Activated CD4-positive, alpha-beta memory T cell treated with anti-CD3 and anti-CD28 coated beads for 36 hours (primary cell): ENCODE data around the gene NLRP11. TPM values are rescaled to one million over a fixed set of nuclear protein-coding genes. Genes with fewer than 3 reads are reported as not detected.

Source experiments
- CTCF ChIA-PET: fragments of 350-600 bp; sonication (Branson Sonifier 250); formaldehyde crosslinking; loops from one replicate; lab custom pipeline; 2021; ENCODE audit warnings: antibody characterized with exemption, inconsistent platforms; lab: Charles Lee
- POLR2A ChIA-PET: fragments of 350-600 bp; sonication (Branson Sonifier 250); formaldehyde crosslinking; loops from one replicate; lab custom pipeline; 2021; ENCODE audit warnings: antibody characterized with exemption; lab: Charles Lee
- DNase-seq: peaks from one replicate; pipeline ENCODE4 v3.0.0-alpha.2; 2020
- H3K27ac Mint-ChIP-seq: one replicate; pipeline ENCODE4 v1.8.0; 2021; ENCODE audit warnings: mixed read lengths
- H3K27me3 Mint-ChIP-seq: one replicate; pipeline ENCODE4 v1.8.0; 2021; ENCODE audit warnings: mixed read lengths
- H3K36me3 Mint-ChIP-seq: one replicate; pipeline ENCODE4 v1.8.0; 2021; ENCODE audit warnings: mixed read lengths
- H3K4me1 Mint-ChIP-seq: one replicate; pipeline ENCODE4 v1.8.0; 2021; ENCODE audit warnings: low read depth, mixed read lengths
- H3K4me3 Mint-ChIP-seq: one replicate; pipeline ENCODE4 v1.8.0; 2021; ENCODE audit warnings: mild to moderate bottlenecking, mixed read lengths
- H3K9me3 Mint-ChIP-seq: one replicate; pipeline ENCODE4 v1.8.0; 2021; ENCODE audit warnings: mixed read lengths
- intact Hi-C: fragments of 100-400 bp; cut with micrococcal nuclease; formaldehyde crosslinking; loops from one replicate; pipeline ENCODE4 v1.15.1; 2023
- total RNA-seq, 2 experiments: library from RNA; stranded (reverse); gene quantifications; one replicate each; pipeline ENCODE4 v1.2.3, GENCODE V29; 2021

The NLRP11 gene
- total RNA-seq: not detected

GRCh38 chr19:55831846-55832245 lies at the start of gene NLRP11:
TSS of gene NLRP11 (minus strand) at chr19:55831999. CDS start at chr19:55818174, 13,825 bp downstream.
- no peaks in the 10 kb centered on the region for H3K27me3 Mint-ChIP-seq
- POLR2A ChIA-PET: no interaction called here

GRCh38 chr19:55877211-55877610 lies 45.4 kb upstream of the NLRP11 start:
- no peaks in the 10 kb centered on the region for H3K36me3 Mint-ChIP-seq
- DNase-seq: no peak
- no peaks in the 10 kb centered on the region for H3K4me1 Mint-ChIP-seq
- peaks cover 19% of the 10 kb centered on the region for H3K9me3 Mint-ChIP-seq
- H3K27ac Mint-ChIP-seq: no peak overlapping the region
- H3K27me3 Mint-ChIP-seq: no peaks in the 10 kb centered on the region
- CTCF ChIA-PET: interaction anchor here (1.2 kb wide), 1 partner anchor 37 kb away, joined by 3 read pairs; no protein-coding TSS in a partner anchor
- POLR2A ChIA-PET: no interaction called here
- intact Hi-C loops: no loop called here
- no peak overlapping the region for H3K4me3 Mint-ChIP-seq

More at GRCh38 chr19:55831846-55832245, at the start of gene NLRP11:
- Mint-ChIP-seq H3K4me3 (no peak within 1 kb of the TSS), H3K36me3 (no peaks in the 10 kb centered on the region), H3K27ac (no peak within 1 kb of the TSS), H3K4me1 (no peaks in the 10 kb centered on the region), H3K9me3 (peaks cover 2% of the 10 kb centered on the region)
- no peak for DNase-seq
- intact Hi-C loops: no loop called here
- CTCF ChIA-PET: interaction anchor here (0.6 kb wide), 1 partner anchor 11 kb away, joined by 4 read pairs; no protein-coding TSS in a partner anchor

GRCh38 chr19:55870736-55871135 lies 38.9 kb upstream of the NLRP11 start:
- no peak for DNase-seq
- CTCF ChIA-PET: no interaction called here
- H3K36me3 Mint-ChIP-seq: no peaks in the 10 kb centered on the region
- no peak overlapping the region for H3K27ac Mint-ChIP-seq
- H3K4me3 Mint-ChIP-seq: no peak overlapping the region
- POLR2A ChIA-PET: no interaction called here
- H3K9me3 Mint-ChIP-seq: peaks cover 2% of the 10 kb centered on the region
- H3K27me3 Mint-ChIP-seq: peaks cover 7% of the 10 kb centered on the region
- H3K4me1 Mint-ChIP-seq: no peaks in the 10 kb centered on the region
- intact Hi-C loops: no loop called here

- no peaks in the 10 kb centered on the region for H3K36me3 Mint-ChIP-seq
- peaks cover 7% of the 10 kb centered on the region for H3K27me3 Mint-ChIP-seq
- no peak overlapping the region for H3K4me3 Mint-ChIP-seq
- H3K9me3 Mint-ChIP-seq: peaks cover 9% of the 10 kb centered on the region
- DNase-seq: no peak
- ChIA-PET POLR2A (no interaction called here), CTCF (no interaction called here)
- H3K4me1 Mint-ChIP-seq: no peaks in the 10 kb centered on the region
- intact Hi-C loops: no loop called here
- H3K27ac Mint-ChIP-seq: no peak overlapping the region
Measured at GRCh38 chr19:55867101-55867500, 35.3 kb upstream of the NLRP11 start.

- no peak overlapping the region for H3K4me3 Mint-ChIP-seq
- H3K36me3 Mint-ChIP-seq: no peaks in the 10 kb centered on the region
- ChIA-PET POLR2A (no interaction called here), CTCF (no interaction called here)
- peaks cover 7% of the 10 kb centered on the region for H3K27me3 Mint-ChIP-seq
- H3K4me1 Mint-ChIP-seq: no peaks in the 10 kb centered on the region
- peaks cover 9% of the 10 kb centered on the region for H3K9me3 Mint-ChIP-seq
- no peak for DNase-seq
- H3K27ac Mint-ChIP-seq: no peak overlapping the region
- intact Hi-C loops: no loop called here
Measured at GRCh38 chr19:55866521-55866920, 34.7 kb upstream of the NLRP11 start.

- H3K4me3 Mint-ChIP-seq: no peak overlapping the region
- intact Hi-C loops: no loop called here
- no peaks in the 10 kb centered on the region for H3K9me3 Mint-ChIP-seq
- H3K4me1 Mint-ChIP-seq: no peaks in the 10 kb centered on the region
- no peaks in the 10 kb centered on the region for H3K27me3 Mint-ChIP-seq
- H3K36me3 Mint-ChIP-seq: no peaks in the 10 kb centered on the region
- ChIA-PET POLR2A (no interaction called here), CTCF (no interaction called here)
- DNase-seq: no peak
- H3K27ac Mint-ChIP-seq: no peak overlapping the region
Measured at GRCh38 chr19:55858969-55859368, 27.2 kb upstream of the NLRP11 start.

GRCh38 chr19:55858401-55858800 lies 26.6 kb upstream of the NLRP11 start:
- H3K27me3 Mint-ChIP-seq: no peaks in the 10 kb centered on the region
- intact Hi-C loops: no loop called here
- H3K36me3 Mint-ChIP-seq: no peaks in the 10 kb centered on the region
- ChIA-PET CTCF (no interaction called here), POLR2A (no interaction called here)
- peaks cover 3% of the 10 kb centered on the region for H3K9me3 Mint-ChIP-seq
- no peaks in the 10 kb centered on the region for H3K4me1 Mint-ChIP-seq
- no peak overlapping the region for H3K4me3 Mint-ChIP-seq
- no peak for DNase-seq
- no peak overlapping the region for H3K27ac Mint-ChIP-seq

- Mint-ChIP-seq H3K4me3 (no peak overlapping the region), H3K4me1 (no peaks in the 10 kb centered on the region), H3K27me3 (no peaks in the 10 kb centered on the region), H3K9me3 (peaks cover 7% of the 10 kb centered on the region), H3K27ac (no peak overlapping the region), H3K36me3 (no peaks in the 10 kb centered on the region)
- CTCF ChIA-PET: no interaction called here
- DNase-seq: no peak
- POLR2A ChIA-PET: no interaction called here
- intact Hi-C loops: no loop called here
Measured at GRCh38 chr19:55857974-55858373, 26.2 kb upstream of the NLRP11 start.

- intact Hi-C loops: no loop called here
- DNase-seq: no peak
- POLR2A ChIA-PET: no interaction called here
- Mint-ChIP-seq H3K4me1 (no peaks in the 10 kb centered on the region), H3K4me3 (no peak overlapping the region), H3K27me3 (no peaks in the 10 kb centered on the region), H3K27ac (no peak overlapping the region), H3K36me3 (no peaks in the 10 kb centered on the region), H3K9me3 (peaks cover 8% of the 10 kb centered on the region)
- CTCF ChIA-PET: no interaction called here
Measured at GRCh38 chr19:55857149-55857548, 25.4 kb upstream of the NLRP11 start.

GRCh38 chr19:55855160-55855559 lies 23.4 kb upstream of the NLRP11 start:
- DNase-seq: no peak
- H3K4me1 Mint-ChIP-seq: no peaks in the 10 kb centered on the region
- H3K27me3 Mint-ChIP-seq: no peaks in the 10 kb centered on the region
- ChIA-PET CTCF (no interaction called here), POLR2A (no interaction called here)
- no peak overlapping the region for H3K4me3 Mint-ChIP-seq
- H3K36me3 Mint-ChIP-seq: no peaks in the 10 kb centered on the region
- no peak overlapping the region for H3K27ac Mint-ChIP-seq
- peaks cover 13% of the 10 kb centered on the region for H3K9me3 Mint-ChIP-seq
- intact Hi-C loops: no loop called here

- Mint-ChIP-seq H3K4me3 (no peak overlapping the region), H3K4me1 (no peaks in the 10 kb centered on the region), H3K27ac (no peak overlapping the region), H3K9me3 (peaks cover 14% of the 10 kb centered on the region), H3K36me3 (no peaks in the 10 kb centered on the region), H3K27me3 (no peaks in the 10 kb centered on the region)
- intact Hi-C loops: no loop called here
- POLR2A ChIA-PET: no interaction called here
- no peak for DNase-seq
- CTCF ChIA-PET: no interaction called here
Measured at GRCh38 chr19:55838906-55839305, 7.1 kb upstream of the NLRP11 start.

- CTCF ChIA-PET: no interaction called here
Measured at GRCh38 chr19:55838251-55838650, 6.5 kb upstream of the NLRP11 start.

GRCh38 chr19:55836340-55836739 lies 4.5 kb upstream of the NLRP11 start, which contains the start of gene NLRP4:
TSS of gene NLRP4 (plus strand) at chr19:55836540. CDS start at chr19:55852081, 15,541 bp downstream.
- H3K27me3 Mint-ChIP-seq: no peaks in the 10 kb centered on the region
- H3K27ac Mint-ChIP-seq: no peak within 1 kb of the TSS
- DNase-seq: no peak
- no peak within 1 kb of the TSS for H3K4me3 Mint-ChIP-seq
- ChIA-PET POLR2A (no interaction called here), CTCF (no interaction called here)
- intact Hi-C loops: no loop called here
- H3K4me1 Mint-ChIP-seq: no peaks in the 10 kb centered on the region
- H3K9me3 Mint-ChIP-seq: peaks cover 6% of the 10 kb centered on the region
- no peaks in the 10 kb centered on the region for H3K36me3 Mint-ChIP-seq

More at GRCh38 chr19:55838251-55838650, 6.5 kb upstream of the NLRP11 start:
- H3K36me3 Mint-ChIP-seq: no peaks in the 10 kb centered on the region
- no peaks in the 10 kb centered on the region for H3K27me3 Mint-ChIP-seq
- no peak overlapping the region for H3K4me3 Mint-ChIP-seq
- H3K9me3 Mint-ChIP-seq: peaks cover 14% of the 10 kb centered on the region
- POLR2A ChIA-PET: no interaction called here
- no peak for DNase-seq
- H3K4me1 Mint-ChIP-seq: no peaks in the 10 kb centered on the region
- intact Hi-C loops: no loop called here
- no peak overlapping the region for H3K27ac Mint-ChIP-seq
